Hepatocyte (in vitro differentiated cells): ENCODE measurements around the gene SMNDC1. TPM values are rescaled to one million over a fixed set of nuclear protein-coding genes. Genes with fewer than 3 reads are reported as not detected.
"Not testable (repeated sequence)": the region's sequence is repeated elsewhere in the genome, so short reads cannot be mapped to it uniquely, and the experiment has no call there.

Experiments used
- DNase-seq: peaks from one replicate; pipeline ENCODE4 v3.0.0-alpha.2; 2016; ENCODE audit warnings: low spot score
- H2AFZ ChIP-seq: fragments of 200-600 bp; sonication (generic); 2 replicates; pipeline ENCODE4 v1.6.0; 2016; ENCODE audit warnings: antibody characterized with exemption, mild to moderate bottlenecking
- H3K27ac ChIP-seq: fragments of 200-600 bp; sonication (generic); 2 replicates; pipeline ENCODE4 v1.5.1; 2016; ENCODE audit warnings: mild to moderate bottlenecking
- H3K27me3 ChIP-seq: fragments of 200-600 bp; sonication (generic); 2 replicates; pipeline ENCODE4 v1.6.1; 2016
- H3K36me3 ChIP-seq: fragments of 200-600 bp; sonication (generic); replicated peaks from 2 replicates; pipeline ENCODE4 v1.5.1; 2016; ENCODE audit warnings: low read depth; ENCODE audit not compliant: insufficient read depth
- H3K4me1 ChIP-seq: fragments of 200-600 bp; sonication (generic); 2 replicates; pipeline ENCODE4 v1.5.1; 2016; ENCODE audit warnings: mild to moderate bottlenecking, moderate library complexity; ENCODE audit not compliant: insufficient read depth
- H3K4me2 ChIP-seq: fragments of 200-600 bp; sonication (generic); 2 replicates; pipeline ENCODE4 v1.6.0; 2016
- H3K4me3 ChIP-seq: fragments of 200-600 bp; sonication (generic); 2 replicates; pipeline ENCODE4 v1.5.1; 2016; ENCODE audit warnings: mild to moderate bottlenecking
- H3K79me2 ChIP-seq: fragments of 200-600 bp; sonication (generic); 2 replicates; pipeline ENCODE4 v1.6.0; 2017; ENCODE audit warnings: mild to moderate bottlenecking
- H3K9me2 ChIP-seq: fragments of 200-600 bp; sonication (generic); replicated peaks from 2 replicates; pipeline ENCODE4 v1.6.0; 2017; ENCODE audit warnings: mild to moderate bottlenecking; ENCODE audit not compliant: insufficient read depth
- H3K9me3 ChIP-seq: fragments of 200-600 bp; sonication (generic); 2 replicates; pipeline ENCODE4 v1.5.1; 2016; ENCODE audit warnings: low read depth, mild to moderate bottlenecking
- H4K20me1 ChIP-seq: fragments of 200-600 bp; sonication (generic); 2 replicates; pipeline ENCODE4 v1.6.0; 2016; ENCODE audit warnings: mild to moderate bottlenecking; ENCODE audit not compliant: insufficient read depth, poor library complexity, severe bottlenecking
- EZH2 ChIP-seq: fragments of 200-600 bp; sonication (generic); IDR thresholded peaks from 2 replicates; pipeline ENCODE4 v1.6.1; 2016; ENCODE audit warnings: antibody characterized with exemption, mild to moderate bottlenecking, borderline replicate concordance
- EZH2phosphoT487 ChIP-seq: fragments of 200-600 bp; sonication (generic); IDR thresholded peaks from one replicate; pipeline ENCODE4 v1.6.1; 2018; ENCODE audit warnings: antibody characterized with exemption, mild to moderate bottlenecking, low read depth, moderate library complexity; ENCODE audit not compliant: unreplicated experiment, severe bottlenecking
- WGBS: methylation state at CpG from one replicate; pipeline ENCODE4 v1.1.6; 2016; ENCODE audit warnings: low lambda C conversion rate; ENCODE audit errors: missing lambda C conversion rate; 5-methylcytosine and 5-hydroxymethylcytosine counted together
- polyA plus RNA-seq: library from polyadenylated mRNA; unstranded; fragments of >200 nt; fragmentation: Nextera tagmentation; extraction: Ambion mirVana; gene quantifications from 2 replicates; pipeline ENCODE4 v1.2.1, GENCODE V29; 2016
- total RNA-seq: library from RNA; depleted of rRNA; stranded (reverse); fragments of >200 nt; gene quantifications from 2 replicates; pipeline ENCODE4 v1.2.3, GENCODE V29; 2014
- TF ChIP-seq, protein P1 (sequence below): fragments of 200-600 bp; sonication (generic); IDR thresholded peaks from 2 replicates; pipeline ENCODE4 v1.5.1; 2016; ENCODE audit warnings: antibody characterized with exemption, mild to moderate bottlenecking; ENCODE audit not compliant: poor library complexity

SMNDC1 gene
- total and polyA plus RNA-seq, 2 experiments from 2014 or later: 13.6 to 14.3 TPM

DNA sequence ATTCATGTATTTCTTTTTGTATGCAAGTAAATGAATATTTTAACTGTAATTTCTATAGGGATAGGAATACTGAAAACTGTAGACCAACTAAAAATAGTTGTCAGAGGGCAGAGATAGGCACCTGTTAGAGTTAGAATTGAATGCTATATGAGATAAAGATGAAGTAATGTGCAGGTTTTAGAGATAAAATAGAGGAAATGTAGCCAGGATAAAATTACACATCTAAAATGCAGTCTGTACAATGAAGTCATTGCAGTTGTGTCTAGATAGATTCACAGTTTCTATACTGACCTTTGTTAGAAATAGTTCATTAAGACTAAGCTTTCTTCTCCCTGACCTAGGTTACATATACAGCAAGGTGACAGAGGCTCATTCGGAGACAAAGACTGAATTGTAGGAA lies 46.2 kb downstream of the SMNDC1 start:
- H3K79me2 ChIP-seq: no peaks in the 10 kb centered on the region
- no peaks in the 10 kb centered on the region for H4K20me1 ChIP-seq
- no peak for DNase-seq
- H3K9me3 ChIP-seq: no peaks in the 10 kb centered on the region
- H3K36me3 ChIP-seq: no peaks in the 10 kb centered on the region
- no peak overlapping the region for H2AFZ ChIP-seq
- no peaks in the 10 kb centered on the region for H3K9me2 ChIP-seq
- 88% methylated on average over 1 of the region's 1 CpG for WGBS
- no peaks in the 10 kb centered on the region for H3K27me3 ChIP-seq
- no peak overlapping the region for H3K4me3 ChIP-seq
- H3K4me1 ChIP-seq: no peaks in the 10 kb centered on the region
- TF ChIP-seq, protein P1, sequence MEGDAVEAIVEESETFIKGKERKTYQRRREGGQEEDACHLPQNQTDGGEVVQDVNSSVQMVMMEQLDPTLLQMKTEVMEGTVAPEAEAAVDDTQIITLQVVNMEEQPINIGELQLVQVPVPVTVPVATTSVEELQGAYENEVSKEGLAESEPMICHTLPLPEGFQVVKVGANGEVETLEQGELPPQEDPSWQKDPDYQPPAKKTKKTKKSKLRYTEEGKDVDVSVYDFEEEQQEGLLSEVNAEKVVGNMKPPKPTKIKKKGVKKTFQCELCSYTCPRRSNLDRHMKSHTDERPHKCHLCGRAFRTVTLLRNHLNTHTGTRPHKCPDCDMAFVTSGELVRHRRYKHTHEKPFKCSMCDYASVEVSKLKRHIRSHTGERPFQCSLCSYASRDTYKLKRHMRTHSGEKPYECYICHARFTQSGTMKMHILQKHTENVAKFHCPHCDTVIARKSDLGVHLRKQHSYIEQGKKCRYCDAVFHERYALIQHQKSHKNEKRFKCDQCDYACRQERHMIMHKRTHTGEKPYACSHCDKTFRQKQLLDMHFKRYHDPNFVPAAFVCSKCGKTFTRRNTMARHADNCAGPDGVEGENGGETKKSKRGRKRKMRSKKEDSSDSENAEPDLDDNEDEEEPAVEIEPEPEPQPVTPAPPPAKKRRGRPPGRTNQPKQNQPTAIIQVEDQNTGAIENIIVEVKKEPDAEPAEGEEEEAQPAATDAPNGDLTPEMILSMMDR: no peak
- TF ChIP-seq EZH2phosphoT487 (no peak), EZH2 (no peak)
- no peak overlapping the region for H3K4me2 ChIP-seq
- H3K27ac ChIP-seq: no peak overlapping the region

DNA sequence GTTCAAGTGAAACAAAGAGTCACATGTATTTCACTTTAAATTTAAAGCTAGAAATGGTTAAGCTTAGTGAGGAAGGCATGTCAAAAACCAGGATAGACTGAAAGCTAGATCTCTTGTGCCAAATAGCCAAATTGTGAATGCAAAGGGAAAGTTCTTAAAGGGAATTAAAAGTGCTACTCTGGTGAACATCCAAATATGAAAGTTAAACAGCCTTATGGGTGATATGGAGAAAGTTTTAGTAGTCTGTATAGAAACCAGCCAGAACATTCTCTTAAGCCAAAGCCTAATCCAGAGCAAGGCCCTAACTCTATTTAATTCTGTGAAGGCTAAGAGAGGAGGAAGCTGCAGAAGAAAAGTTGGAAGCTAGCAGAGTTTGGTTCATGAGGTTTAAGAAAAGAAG lies 50.3 kb downstream of the SMNDC1 start:
- H3K4me2 ChIP-seq: no peak overlapping the region
- no peak overlapping the region for H2AFZ ChIP-seq
- H4K20me1 ChIP-seq: no peaks in the 10 kb centered on the region
- no peaks in the 10 kb centered on the region for H3K27me3 ChIP-seq
- no peak overlapping the region for H3K4me3 ChIP-seq
- no peaks in the 10 kb centered on the region for H3K9me2 ChIP-seq
- no peaks in the 10 kb centered on the region for H3K36me3 ChIP-seq
- no peak for DNase-seq
- no peak overlapping the region for H3K27ac ChIP-seq
- H3K79me2 ChIP-seq: no peaks in the 10 kb centered on the region
- no peak for TF ChIP-seq EZH2phosphoT487
- H3K9me3 ChIP-seq: no peaks in the 10 kb centered on the region
- no peaks in the 10 kb centered on the region for H3K4me1 ChIP-seq

DNA sequence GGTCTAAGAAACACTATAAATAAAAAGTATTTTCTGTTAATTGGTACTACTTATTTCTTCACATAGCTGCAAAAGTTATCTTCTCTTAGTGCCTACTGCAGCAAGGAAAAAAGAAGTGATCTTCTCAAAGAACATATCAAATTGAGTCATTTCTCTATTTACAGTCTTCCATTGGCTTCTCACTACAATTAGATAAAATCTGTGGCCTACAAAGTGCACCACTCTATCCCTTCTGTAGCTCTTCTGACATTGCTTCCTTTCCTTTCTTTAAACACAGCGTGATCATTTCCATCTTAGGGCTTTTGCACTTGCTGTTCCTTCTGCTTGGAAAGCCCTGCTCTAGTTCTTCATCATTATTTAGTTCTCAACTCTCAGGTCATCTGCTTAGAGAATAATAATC lies 52.6 kb downstream of the SMNDC1 start:
- no peaks in the 10 kb centered on the region for H3K9me3 ChIP-seq
- H3K79me2 ChIP-seq: no peaks in the 10 kb centered on the region
- no peaks in the 10 kb centered on the region for H3K9me2 ChIP-seq
- H3K27me3 ChIP-seq: no peaks in the 10 kb centered on the region
- H3K4me1 ChIP-seq: no peaks in the 10 kb centered on the region
- TF ChIP-seq, protein P1: no peak
- TF ChIP-seq EZH2 (no peak), EZH2phosphoT487 (no peak)
- no peaks in the 10 kb centered on the region for H3K36me3 ChIP-seq
- H3K4me2 ChIP-seq: no peak overlapping the region
- DNase-seq: no peak
- no peak overlapping the region for H3K27ac ChIP-seq
- no peak overlapping the region for H3K4me3 ChIP-seq
- WGBS: 100% methylated on average over 1 of the region's 1 CpG
- H2AFZ ChIP-seq: no peak overlapping the region
- H4K20me1 ChIP-seq: no peaks in the 10 kb centered on the region

DNA sequence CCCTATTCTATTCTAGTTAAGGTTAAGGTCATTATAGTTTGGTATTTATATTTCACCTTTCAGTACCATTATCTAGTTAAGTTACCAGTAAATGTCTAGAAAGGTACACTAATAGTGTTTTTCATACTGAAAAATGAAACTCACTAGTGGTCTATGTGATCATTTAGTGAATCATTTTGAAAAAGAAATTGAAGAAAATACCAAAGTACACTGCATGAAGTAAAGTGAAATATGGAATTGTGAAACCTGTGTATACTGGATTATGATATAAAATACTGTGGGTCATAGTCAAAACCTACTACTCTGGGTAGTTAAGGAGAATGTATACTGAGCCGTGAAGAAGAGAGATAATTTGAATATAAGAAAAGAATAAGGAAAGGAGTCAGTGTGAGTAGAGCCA lies 53.3 kb downstream of the SMNDC1 start:
- not testable (repeated sequence) for H2AFZ ChIP-seq, DNase-seq

DNA sequence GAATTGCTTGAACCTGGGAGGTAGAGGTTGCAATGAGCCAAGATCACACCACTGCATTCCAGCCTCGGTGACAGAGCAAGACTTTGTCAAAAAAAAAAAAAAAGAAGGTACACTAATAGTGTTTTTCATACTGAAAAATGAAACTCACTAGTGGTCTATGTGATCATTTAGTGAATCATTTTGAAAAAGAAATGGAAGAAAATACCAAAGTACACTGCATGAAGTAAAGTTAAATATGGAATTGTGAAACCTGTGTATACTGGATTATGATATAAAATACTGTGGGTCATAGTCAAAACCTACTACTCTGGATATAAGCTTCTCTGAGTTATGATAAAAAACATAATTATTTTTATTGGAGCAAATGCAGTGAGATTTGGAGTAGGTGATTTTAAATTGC lies 55.2 kb downstream of the SMNDC1 start:
- H3K4me3 ChIP-seq, H3K4me1 ChIP-seq, H3K36me3 ChIP-seq, H4K20me1 ChIP-seq, H3K27ac ChIP-seq, H2AFZ ChIP-seq, DNase-seq, H3K9me3 ChIP-seq, H3K79me2 ChIP-seq, H3K9me2 ChIP-seq, H3K27me3 ChIP-seq, H3K4me2 ChIP-seq: not testable (repeated sequence)
- 100% methylated on average over 1 of the region's 1 CpG for WGBS

More for the DNA sequence above, 53.3 kb downstream of the SMNDC1 start:
- H3K9me2 ChIP-seq, H3K79me2 ChIP-seq, H3K27ac ChIP-seq, H3K27me3 ChIP-seq, H4K20me1 ChIP-seq, H3K4me3 ChIP-seq, H3K36me3 ChIP-seq, H3K4me1 ChIP-seq, H3K9me3 ChIP-seq, H3K4me2 ChIP-seq: not testable (repeated sequence)
- WGBS: 74% methylated on average over 1 of the region's 1 CpG

DNA sequence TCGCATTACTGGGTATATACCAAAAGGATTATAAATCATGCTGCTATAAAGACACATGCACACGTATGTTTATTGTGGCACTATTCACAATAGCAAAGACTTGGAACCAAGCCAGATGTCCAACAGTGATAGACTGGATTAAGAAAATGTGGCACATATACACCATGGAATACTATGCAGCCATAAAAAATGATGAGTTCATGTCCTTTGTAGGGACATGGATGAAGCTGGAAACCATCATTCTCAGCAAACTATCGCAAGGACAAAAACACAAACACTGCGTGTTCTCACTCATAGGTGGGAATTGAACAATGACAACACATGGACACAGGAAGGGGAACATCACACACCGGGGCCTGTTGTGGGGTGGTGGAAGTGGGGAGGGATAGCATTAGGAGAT lies 56.9 kb downstream of the SMNDC1 start:
- not testable (repeated sequence) for H3K4me1 ChIP-seq, H3K4me3 ChIP-seq, H3K27ac ChIP-seq, H3K9me3 ChIP-seq, H4K20me1 ChIP-seq, H3K36me3 ChIP-seq, H2AFZ ChIP-seq, H3K9me2 ChIP-seq, H3K79me2 ChIP-seq, H3K4me2 ChIP-seq, H3K27me3 ChIP-seq, DNase-seq
- whole genome bisulfite sequencing: 96% methylated on average over 4 of the region's 5 CpGs
